HL-60 (cell line): ENCODE data around the gene TP73.

Source experiments
- DNase-seq, 2 experiments: peaks; one replicate each; pipeline ENCODE4 v3.0.0-alpha.2; 2010 to 2020; ENCODE audit warnings: low read depth in 1 of 2, low spot score in 1 of 2
- H3K27ac ChIP-seq: fragments of 250-450 bp; sonication (Bioruptor Pico); replicated peaks from 2 replicates; pipeline ENCODE4 v1.5.1; 2020; ENCODE audit warnings: mild to moderate bottlenecking, moderate library complexity
- H3K27me3 ChIP-seq: fragments of 250-450 bp; sonication (Bioruptor Pico); 2 replicates; pipeline ENCODE4 v1.5.1; 2021; ENCODE audit warnings: mild to moderate bottlenecking, moderate library complexity; ENCODE audit not compliant: insufficient read depth, poor library complexity, severe bottlenecking
- H3K4me3 ChIP-seq: replicated peaks from 2 replicates; pipeline ENCODE4 v1.5.1; 2011; ENCODE audit warnings: mild to moderate bottlenecking, control low read depth, low read length; ENCODE audit not compliant: insufficient read depth
- CTCF ChIP-seq: IDR thresholded peaks from one replicate; pipeline ENCODE4 v1.5.1; 2011; ENCODE audit warnings: low read length, control low read depth, inconsistent platforms; ENCODE audit not compliant: insufficient read depth
- GABPA ChIP-seq: IDR thresholded peaks from 2 replicates; pipeline ENCODE4 v1.6.1; 2012; ENCODE audit warnings: low read depth
- POLR2AphosphoS5 ChIP-seq: IDR thresholded peaks from 2 replicates; pipeline ENCODE4 v1.6.1; 2012; ENCODE audit warnings: low read depth
- REST ChIP-seq: IDR thresholded peaks from 2 replicates; pipeline ENCODE4 v1.6.1; 2012; ENCODE audit warnings: low read depth; ENCODE audit not compliant: insufficient replicate concordance
- SPI1 ChIP-seq: IDR thresholded peaks from 2 replicates; pipeline ENCODE4 v1.6.1; 2012; ENCODE audit warnings: low read depth, mild to moderate bottlenecking, borderline replicate concordance

TP73 gene

DNA sequence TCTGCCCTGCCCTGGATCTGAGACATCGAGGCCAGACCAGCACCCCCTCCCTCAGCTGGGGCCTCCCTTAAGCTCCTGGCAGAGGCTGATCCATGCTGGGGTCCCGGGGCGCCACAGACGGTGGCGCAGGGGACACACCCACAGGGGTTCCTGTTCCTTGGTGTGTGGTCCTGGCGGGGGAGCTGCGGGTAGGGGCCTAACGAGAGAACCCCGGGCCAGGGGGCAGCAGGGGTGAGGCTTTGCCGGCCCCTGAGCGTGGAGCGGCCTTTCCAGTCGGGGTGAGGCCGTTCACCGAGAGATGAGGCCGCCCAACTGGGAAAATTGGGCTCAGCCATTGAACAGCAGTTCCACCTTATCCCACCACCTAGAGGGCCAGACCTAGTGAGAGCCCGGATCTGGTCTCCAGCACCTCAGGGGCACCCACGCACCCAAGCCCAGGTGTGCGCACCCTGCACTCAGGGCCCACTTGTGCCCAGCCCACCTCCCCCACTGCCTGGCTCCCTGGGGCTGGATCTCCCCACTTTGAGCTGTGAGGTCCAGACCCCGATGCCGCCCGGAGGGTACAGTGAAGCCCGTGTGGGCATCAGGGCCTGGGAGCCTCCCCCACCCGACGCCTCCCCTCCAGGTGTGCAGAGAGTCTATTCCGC is 54.5 kb downstream of the TP73 start:
- H3K27ac ChIP-seq = no peak overlapping the region
- DNase-seq = no peak
- H3K4me3 ChIP-seq = no peak overlapping the region
- TF ChIP-seq GABPA (no peak), CTCF (no peak), REST (no peak), POLR2AphosphoS5 (no peak), SPI1 (no peak)
- H3K27me3 ChIP-seq = peaks cover 32% of the 10 kb centered on the region

GRCh38 chr1:3707298-3707938 is 55.1 kb downstream of the TP73 start:
- H3K27ac ChIP-seq = no peak overlapping the region
- TF ChIP-seq POLR2AphosphoS5 (no peak), REST (no peak), GABPA (no peak), CTCF (no peak), SPI1 (no peak)
- H3K27me3 ChIP-seq = peaks cover 32% of the 10 kb centered on the region
- DNase-seq = no peak
- no peak overlapping the region for H3K4me3 ChIP-seq

- DNase-seq = no peak
- Histone ChIP-seq H3K27me3 (peaks cover 32% of the 10 kb centered on the region), H3K27ac (no peak overlapping the region), H3K4me3 (no peak overlapping the region)
- TF ChIP-seq GABPA = no peak
- TF ChIP-seq CTCF = no peak
- TF ChIP-seq POLR2AphosphoS5 = no peak
- no peak for TF ChIP-seq SPI1
- no peak for TF ChIP-seq REST
Measured at GRCh38 chr1:3707939-3708328, 55.6 kb downstream of the TP73 start.
